K562 (cell line): ENCODE measurements around the gene CXCL1. TPM values are rescaled to one million over a fixed set of nuclear protein-coding genes. Genes with fewer than 3 reads are reported as not detected.

ENCODE experiments used
- ATAC-seq: fragments of 200-7000 bp; cut with Tn5 transposase; 3 replicates; pipeline ENCODE4 v1.9.1; 2020; ENCODE audit warnings: moderate library complexity
- BruUV-seq: library from RNA; stranded (reverse); fragments of 400-500 nt; replicated peaks from 2 replicates; lab custom pipeline; 2021; lab: Mats Ljungman, UMichigan
- CTCF ChIA-PET: fragments of 300-600 bp; formaldehyde crosslinking; extraction: SDS; loops from one replicate; lab custom pipeline; 2021; ENCODE audit warnings: low intra/inter-chr PET ratio; lab: Yijun Ruan, JAX
- POLR2A ChIA-PET: fragments of 300-600, 350-650 bp; sonication (Branson Sonifier 250); formaldehyde crosslinking; extraction: SDS; loops from one replicate; lab custom pipeline; 2021; ENCODE audit warnings: antibody characterized with exemption, inconsistent platforms; lab: Yijun Ruan, JAX
- DNase-seq, 4 experiments: peaks; one replicate each; pipeline versions ENCODE4 v3.0.0 to v3.0.0-alpha.2; 2011 to 2018; ENCODE audit warnings: low spot score in 3 of 4, mixed read lengths in 3 of 4; ENCODE audit errors: extremely low read depth in 1 of 4
- FAIRE-seq: peaks from 2 replicates; lab custom pipeline; 2011; peaks lifted over from hg19 to GRCh38; lab: Jason Lieb, UNC
- H2AFZ ChIP-seq: 2 replicates; pipeline ENCODE4 v1.6.0; 2011; ENCODE audit warnings: low read depth, low read length, control low read depth, inconsistent platforms
- H3K27ac ChIP-seq: fragments of 200-600 bp; 3 replicates; pipeline ENCODE4 v1.8.0; 2011; ENCODE audit warnings: low read depth, mild to moderate bottlenecking, control low read depth, inconsistent platforms, low read length, moderate library complexity, mixed read lengths; ENCODE audit errors: extremely low read depth
- H3K27me3 ChIP-seq, 2 experiments: fragments of 300-600 bp in 1 of 2; 2 replicates in 1 of 2; 3 replicates in 1 of 2; pipeline versions ENCODE4 v1.6.0 to v1.8.0; 2011; ENCODE audit warnings: inconsistent platforms in 2 of 2, low read length in 2 of 2, mild to moderate bottlenecking in 1 of 2, mixed read lengths in 1 of 2, moderate library complexity in 1 of 2; ENCODE audit not compliant: control insufficient read depth in 2 of 2, insufficient read depth in 2 of 2
- H3K36me3 ChIP-seq: fragments of 300-600 bp; 3 replicates; pipeline ENCODE4 v1.8.0; 2011; ENCODE audit warnings: mild to moderate bottlenecking, low read length, inconsistent platforms; ENCODE audit not compliant: control insufficient read depth, insufficient read depth
- H3K4me1 ChIP-seq, 2 experiments: fragments of 200-600 bp in 1 of 2; replicated peaks in 1 of 2; 2 replicates in 1 of 2; 3 replicates in 1 of 2; pipeline versions ENCODE4 v1.5.1 to v1.8.0; 2011; ENCODE audit warnings: inconsistent platforms in 2 of 2, low read length in 2 of 2, mild to moderate bottlenecking in 1 of 2, mixed read lengths in 1 of 2, moderate library complexity in 1 of 2; ENCODE audit not compliant: control insufficient read depth in 2 of 2, insufficient read depth in 2 of 2
- H3K4me2 ChIP-seq: 2 replicates; pipeline ENCODE4 v1.6.1; 2011; ENCODE audit warnings: low read length, control low read depth, inconsistent platforms, mixed read lengths; ENCODE audit not compliant: insufficient read depth
- H3K4me3 ChIP-seq: fragments of 200-600 bp; sonication (generic), shearing (Covaris generic); 2 replicates; pipeline ENCODE4 v1.5.1; 2016; ENCODE audit warnings: control low read depth, inconsistent platforms
- H3K79me2 ChIP-seq: fragments of 200-600 bp; 3 replicates; pipeline ENCODE4 v1.8.0; 2011; ENCODE audit warnings: low read length, inconsistent platforms; ENCODE audit not compliant: control insufficient read depth, insufficient read depth
- H3K9ac ChIP-seq, 2 experiments: 2 replicates each; pipeline versions ENCODE4 v1.6.0 to v1.6.1; 2011; ENCODE audit warnings: low read depth in 2 of 2, low read length in 2 of 2, control low read depth in 1 of 2, inconsistent platforms in 1 of 2, mild to moderate bottlenecking in 1 of 2, mixed read lengths in 1 of 2; ENCODE audit not compliant: insufficient read depth in 1 of 2
- H3K9me1 ChIP-seq: one replicate; pipeline ENCODE4 v1.6.0; 2011; ENCODE audit warnings: inconsistent platforms, mild to moderate bottlenecking, low read length, moderate library complexity; ENCODE audit not compliant: control insufficient read depth, insufficient read depth
- H3K9me3 ChIP-seq: replicated peaks from 2 replicates; pipeline ENCODE4 v1.5.1; 2011; ENCODE audit warnings: low read depth, low read length, inconsistent platforms; ENCODE audit not compliant: control insufficient read depth, insufficient read depth
- H4K20me1 ChIP-seq: replicated peaks from 2 replicates; pipeline ENCODE4 v1.6.1; 2011; ENCODE audit warnings: low read length, inconsistent platforms, mixed read lengths; ENCODE audit not compliant: control insufficient read depth, insufficient read depth
- CEBPG ChIP-seq, 3 experiments: fragments of 200-800 bp in 1 of 3; sonication (Bioruptor generic) in 1 of 3; sonication (generic) in 1 of 3; formaldehyde crosslinking in 1 of 3; IDR thresholded peaks in 2 of 3; conservative IDR thresholded peaks in 1 of 3; 2 replicates each; pipeline versions ENCODE4 v1.6.1 to v1.8.0; 2016 to 2022; ENCODE audit warnings: missing compliant biosample characterization in 2 of 3, missing genetic modification characterization in 2 of 3, mild to moderate bottlenecking in 1 of 3, missing genetic modification reagents in 1 of 3
- GATA2 ChIP-seq: sonication (generic); formaldehyde crosslinking; IDR thresholded peaks from 2 replicates; pipeline ENCODE4 v1.4.0; 2020; ENCODE audit warnings: mild to moderate bottlenecking, missing genetic modification reagents
- HEY1 ChIP-seq: fragments of 250-450 bp; sonication (Bioruptor Pico); IDR thresholded peaks from 2 replicates; pipeline ENCODE4 v1.5.0; 2020; ENCODE audit warnings: mild to moderate bottlenecking, moderate library complexity, borderline replicate concordance
- MXI1 ChIP-seq: IDR thresholded peaks from 2 replicates; pipeline ENCODE4 v1.6.1; 2011; ENCODE audit warnings: low read depth, mild to moderate bottlenecking, improper control_type of control experiment, low read length
- SAFB ChIP-seq: fragments of 200-400 bp; formaldehyde crosslinking; IDR thresholded peaks from 2 replicates; pipeline ENCODE4 v1.6.1; 2017; ENCODE audit warnings: low read depth, low read length, borderline replicate concordance
- TRIM24 ChIP-seq, 2 experiments: fragments of 450-650 bp; IDR thresholded peaks; 2 replicates each; pipeline ENCODE4 v1.6.1; 2016
- ZNF121 ChIP-seq: sonication (generic); formaldehyde crosslinking; conservative IDR thresholded peaks from 2 replicates; pipeline ENCODE4 v1.8.0; 2022; ENCODE audit warnings: missing genetic modification reagents
- ZNF124 ChIP-seq: sonication (generic); formaldehyde crosslinking; IDR thresholded peaks from 2 replicates; pipeline ENCODE4 v1.8.1; 2022; ENCODE audit warnings: missing genetic modification reagents
- ZNF165 ChIP-seq: fragments of 250-450 bp; sonication (Bioruptor Pico); IDR thresholded peaks from 2 replicates; pipeline ENCODE4 v1.4.0; 2020; ENCODE audit warnings: borderline replicate concordance
- ZNF717 ChIP-seq: fragments of 250-450 bp; sonication (Bioruptor Pico); IDR thresholded peaks from 2 replicates; pipeline ENCODE4 v1.5.0; 2021
- WGBS: fragments of 100-300 bp; shearing (Covaris generic); methylation state at CpG from one replicate; pipeline ENCODE4 v1.1.6; 2016; ENCODE audit warnings: low coverage, mixed read lengths; ENCODE audit not compliant: insufficient coverage; ENCODE audit errors: missing lambda C conversion rate; 5-methylcytosine and 5-hydroxymethylcytosine counted together
- in situ Hi-C: fragments of 300-500 bp; cut with MboI; formaldehyde crosslinking; loops from 4 replicates; pipeline ENCODE4 v1.15.0; 2018; ENCODE audit warnings: inconsistent platforms, mixed read lengths
- intact Hi-C: fragments of 100-400 bp; cut with micrococcal nuclease; formaldehyde crosslinking; loops from 2 replicates; pipeline ENCODE4 v1.14.2; 2022
- polyA plus RNA-seq, 8 experiments: library from polyadenylated mRNA; depleted of rRNA in 4 of 8; stranded (reverse) in 5 of 8; unstranded in 3 of 8; fragments of >200 nt; fragmentation: Nextera tagmentation in 2 of 8; fragmentation: Illumina TruSeq in 1 of 8; extraction: Ambion mirVana in 2 of 8; extraction: Trizol in 1 of 8; gene quantifications; 2 replicates each; pipeline versions ENCODE4 v1.2.1 to v1.2.3, GENCODE V29; 2011 to 2014; ENCODE audit warnings: inconsistent platforms in 1 of 8, missing spikeins in 1 of 8
- total RNA-seq, 7 experiments: library from RNA; depleted of rRNA in 6 of 7; stranded (reverse); fragments of >200 nt in 6 of 7; fragmentation: Illumina TruSeq in 2 of 7; extraction: Trizol in 2 of 7; gene quantifications; 2 replicates each; pipeline versions ENCODE4 v1.2.1 to v1.2.3, GENCODE V29; 2011 to 2021; ENCODE audit warnings: low replicate concordance in 1 of 7
- TF ChIP-seq, protein P1 (sequence below): fragments of 250-450 bp; sonication (Bioruptor Pico); IDR thresholded peaks from 2 replicates; pipeline ENCODE4 v1.8.0; 2021; ENCODE audit warnings: mild to moderate bottlenecking, moderate library complexity

The CXCL1 gene
- total and polyA plus RNA-seq, 9 of the 15 experiments (the other 6 are each of a cell fraction or from before 2014, with no cell fraction given): 0.07 to 2.2 (median 0.32) TPM; not detected in 3

DNA sequence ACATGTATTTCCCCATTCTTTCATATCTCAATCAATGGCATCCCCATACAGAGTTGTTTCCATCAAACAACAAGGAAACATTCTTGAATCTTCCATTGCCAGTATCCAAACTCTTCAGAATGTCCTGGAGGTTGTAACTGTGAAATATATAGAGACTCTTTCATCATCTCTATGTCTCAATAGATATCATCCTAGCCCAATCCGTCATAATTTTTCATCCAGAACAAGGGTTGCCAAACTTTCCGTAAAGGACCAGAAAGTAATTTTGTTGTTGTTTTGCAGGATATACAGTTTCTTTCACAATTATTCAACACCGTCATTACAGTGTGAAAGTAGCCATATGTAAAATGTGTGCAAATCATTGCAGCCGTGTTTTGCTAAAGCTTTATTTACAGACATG is 47.9 kb upstream of the CXCL1 start:
- Histone ChIP-seq H3K4me1 (no peaks in the 10 kb centered on the region), H3K79me2 (no peaks in the 10 kb centered on the region), H3K9ac (no peak overlapping the region), H3K9me3 (no peaks in the 10 kb centered on the region), H3K27ac (no peak overlapping the region), H3K36me3 (no peaks in the 10 kb centered on the region), H3K27me3 (no peaks in the 10 kb centered on the region), H3K4me3 (no peak overlapping the region), H3K4me2 (no peak overlapping the region), H2AFZ (no peak overlapping the region), H3K9me1 (no peaks in the 10 kb centered on the region), H4K20me1 (no peaks in the 10 kb centered on the region)
- FAIRE-seq (no peak), DNase-seq (no peak), ATAC-seq (no peak)
- intact Hi-C loops: no loop called here
- 75% methylated on average over 4 of the region's 4 CpGs for WGBS
- no peak for TF ChIP-seq CEBPG (CRISPR knock-in tag; IDR thresholded peaks at IDR 0.05)
- peak in 1 of 2 experiments; percentile 68; a peak in 2 of 4 replicates for TF ChIP-seq CEBPG (tag; conservative IDR thresholded peaks at IDR 0.05 in 1 of 2, IDR thresholded peaks at IDR 0.05 in 1 of 2)
- no peak for TF ChIP-seq MXI1
- TF ChIP-seq ZNF121 (CRISPR knock-in tag): no peak
- no peak for TF ChIP-seq ZNF124
- TF ChIP-seq GATA2 (CRISPR knock-in tag): no peak
- peak in 1 of 2 experiments; percentile 50; a peak in 1 of 4 replicates for TF ChIP-seq TRIM24 (IDR thresholded peaks at IDR 0.05)
- in situ Hi-C loops: no loop called here
- POLR2A ChIA-PET: interaction anchor here (1.3 kb wide), 1 partner anchor 11 kb away, joined by 3 read pairs; no protein-coding TSS in a partner anchor
- CTCF ChIA-PET: no interaction called here
- BruUV-seq: no TSS peak

DNA sequence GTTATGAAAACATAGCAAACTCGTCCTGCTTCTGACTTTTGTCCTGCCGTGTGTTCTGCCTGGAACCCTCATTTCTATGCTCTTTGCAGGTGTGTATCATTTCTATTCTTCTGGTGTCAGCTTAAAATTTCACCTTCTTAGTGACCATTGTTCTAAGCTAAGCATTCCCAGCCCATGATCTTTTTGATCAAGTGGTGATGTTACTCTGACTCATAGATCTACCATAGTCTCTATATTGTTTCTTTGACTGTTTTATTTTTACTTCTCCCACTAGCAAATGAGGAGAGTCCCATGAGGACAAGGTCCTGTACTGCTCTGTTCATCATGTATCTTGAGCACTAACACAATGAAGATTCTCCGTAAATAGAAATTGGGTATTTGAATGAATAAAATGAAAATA is 46.8 kb upstream of the CXCL1 start:
- no peak for TF ChIP-seq ZNF165 (CRISPR knock-in tag)
- no peak for TF ChIP-seq CEBPG (CRISPR knock-in tag; IDR thresholded peaks at IDR 0.05)
- TF ChIP-seq CEBPG (tag; conservative IDR thresholded peaks at IDR 0.05 in 1 of 2, IDR thresholded peaks at IDR 0.05 in 1 of 2): no peak
- TF ChIP-seq HEY1 (CRISPR knock-in tag): no peak
- TF ChIP-seq, protein P1, sequence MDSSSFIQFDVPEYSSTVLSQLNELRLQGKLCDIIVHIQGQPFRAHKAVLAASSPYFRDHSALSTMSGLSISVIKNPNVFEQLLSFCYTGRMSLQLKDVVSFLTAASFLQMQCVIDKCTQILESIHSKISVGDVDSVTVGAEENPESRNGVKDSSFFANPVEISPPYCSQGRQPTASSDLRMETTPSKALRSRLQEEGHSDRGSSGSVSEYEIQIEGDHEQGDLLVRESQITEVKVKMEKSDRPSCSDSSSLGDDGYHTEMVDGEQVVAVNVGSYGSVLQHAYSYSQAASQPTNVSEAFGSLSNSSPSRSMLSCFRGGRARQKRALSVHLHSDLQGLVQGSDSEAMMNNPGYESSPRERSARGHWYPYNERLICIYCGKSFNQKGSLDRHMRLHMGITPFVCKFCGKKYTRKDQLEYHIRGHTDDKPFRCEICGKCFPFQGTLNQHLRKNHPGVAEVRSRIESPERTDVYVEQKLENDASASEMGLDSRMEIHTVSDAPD (CRISPR knock-in tag): no peak
- TF ChIP-seq ZNF717 (CRISPR knock-in tag): no peak
- TF ChIP-seq SAFB: no peak
- TF ChIP-seq, all 486 proteins: peak for 0
- no peaks in the 10 kb centered on the region for H3K36me3 ChIP-seq
- H3K27me3 ChIP-seq: no peaks in the 10 kb centered on the region
- ChIA-PET POLR2A (no interaction called here), CTCF (no interaction called here)
- no peaks in the 10 kb centered on the region for H3K79me2 ChIP-seq
- intact Hi-C loops (no loop called here), in situ Hi-C loops (no loop called here)
- DNase-seq (no peak), ATAC-seq (no peak), FAIRE-seq (no peak)
- H3K9ac ChIP-seq: no peak overlapping the region
- H3K4me3 ChIP-seq: no peak overlapping the region
- H3K4me2 ChIP-seq: no peak overlapping the region
- H3K9me1 ChIP-seq: no peaks in the 10 kb centered on the region
- H3K27ac ChIP-seq: no peak overlapping the region
- H2AFZ ChIP-seq: no peak overlapping the region
- 36% methylated on average over 3 of the region's 3 CpGs for WGBS
- BruUV-seq: no TSS peak
- H3K9me3 ChIP-seq: no peaks in the 10 kb centered on the region
- no peaks in the 10 kb centered on the region for H3K4me1 ChIP-seq
- H4K20me1 ChIP-seq: no peaks in the 10 kb centered on the region
